H1 (cell line): Measurements from ENCODE around the gene KRTAP29-1. TPM values are rescaled to one million over a fixed set of nuclear protein-coding genes. Genes with fewer than 3 reads are reported as not detected.

Experiments used
- CTCF ChIA-PET: fragments of 300-600 bp; sonication (Branson Sonifier 250); formaldehyde crosslinking; loops from one replicate; lab custom pipeline; 2021; ENCODE audit not compliant: partially characterized antibody; lab: Charles Lee
- POLR2A ChIA-PET: fragments of 300-600 bp; sonication (Branson Sonifier 250); formaldehyde crosslinking; loops from one replicate; lab custom pipeline; 2021; ENCODE audit warnings: inconsistent platforms; ENCODE audit not compliant: partially characterized antibody; lab: Charles Lee
- DNase-seq, 2 experiments: peaks; one replicate each; pipeline versions ENCODE4 v3.0.0 to v3.0.0-alpha.2; 2010 to 2022; ENCODE audit warnings: low spot score in 2 of 2, low read depth in 1 of 2, mixed read lengths in 1 of 2
- FAIRE-seq: peaks from 2 replicates; lab custom pipeline; 2011; peaks lifted over from hg19 to GRCh38; lab: Jason Lieb, UNC
- H2AFZ ChIP-seq: 2 replicates; pipeline ENCODE4 v1.8.1; 2012; ENCODE audit warnings: low read length, inconsistent platforms
- H2AK5ac ChIP-seq: 2 replicates; pipeline ENCODE4 v1.6.1; 2013; ENCODE audit warnings: low read depth, low read length
- H2BK120ac ChIP-seq: replicated peaks from 2 replicates; pipeline ENCODE3; 2013; ENCODE audit warnings: low read depth, low read length, inconsistent platforms
- H2BK12ac ChIP-seq: 2 replicates; pipeline ENCODE4 v1.6.1; 2013; ENCODE audit warnings: low read depth, low read length
- H2BK15ac ChIP-seq: 2 replicates; pipeline ENCODE4 v1.6.1; 2013; ENCODE audit warnings: low read length
- H2BK20ac ChIP-seq: 2 replicates; pipeline ENCODE4 v1.6.1; 2013; ENCODE audit warnings: low read length
- H2BK5ac ChIP-seq: 2 replicates; pipeline ENCODE4 v1.6.1; 2013; ENCODE audit warnings: low read depth, low read length
- H3K14ac ChIP-seq: 2 replicates; pipeline ENCODE4 v1.6.1; 2013; ENCODE audit warnings: inconsistent platforms; ENCODE audit not compliant: insufficient read length
- H3K18ac ChIP-seq: 2 replicates; pipeline ENCODE4 v1.6.1; 2013; ENCODE audit warnings: low read length; ENCODE audit errors: extremely low read depth
- H3K23ac ChIP-seq: 2 replicates; pipeline ENCODE4 v1.6.1; 2013; ENCODE audit warnings: inconsistent platforms; ENCODE audit not compliant: insufficient read length
- H3K23me2 ChIP-seq: 2 replicates; pipeline ENCODE4 v1.6.1; 2013; ENCODE audit warnings: low read depth, low read length
- H3K27ac ChIP-seq: 2 replicates; pipeline ENCODE4 v1.6.1; 2011; ENCODE audit warnings: low read depth, low read length, inconsistent platforms
- H3K27me3 ChIP-seq, 4 experiments: replicated peaks in 1 of 4; 1 replicate in 1 of 4; 2 replicates in 3 of 4; pipeline versions ENCODE4 v1.6.1 to v1.8.1; 2011 to 2013; ENCODE audit warnings: low read length in 3 of 4, mild to moderate bottlenecking in 3 of 4, inconsistent platforms in 2 of 4, mixed read lengths in 2 of 4, moderate library complexity in 1 of 4; ENCODE audit not compliant: control insufficient read depth in 3 of 4, insufficient read depth in 3 of 4; ENCODE audit errors: extremely low read depth in 1 of 4
- H3K36me3 ChIP-seq, 4 experiments: 2 replicates each; pipeline versions ENCODE4 v1.6.1 to v1.8.1; 2011 to 2013; ENCODE audit warnings: mild to moderate bottlenecking in 4 of 4, low read length in 3 of 4, moderate library complexity in 2 of 4, control low read depth in 1 of 4, inconsistent platforms in 1 of 4; ENCODE audit not compliant: insufficient read depth in 4 of 4, control insufficient read depth in 2 of 4
- H3K4ac ChIP-seq: replicated peaks from 2 replicates; pipeline ENCODE3; 2013; ENCODE audit warnings: low read length, low read depth, mixed read lengths, inconsistent platforms; ENCODE audit not compliant: insufficient read length
- H3K4me1 ChIP-seq, 4 experiments: replicated peaks in 1 of 4; 1 replicate in 1 of 4; 2 replicates in 3 of 4; pipeline versions ENCODE4 v1.6.1 to v1.8.1; 2011 to 2013; ENCODE audit warnings: low read length in 3 of 4, inconsistent platforms in 2 of 4, mixed read lengths in 1 of 4; ENCODE audit not compliant: insufficient read depth in 4 of 4, control insufficient read depth in 3 of 4
- H3K4me2 ChIP-seq, 2 experiments: 2 replicates each; pipeline versions ENCODE4 v1.6.1 to v1.8.1; 2011 to 2013; ENCODE audit warnings: low read depth in 2 of 2, low read length in 2 of 2, control low read depth in 1 of 2, inconsistent platforms in 1 of 2, mild to moderate bottlenecking in 1 of 2; ENCODE audit not compliant: insufficient read depth in 1 of 2
- H3K4me3 ChIP-seq, 4 experiments: fragments of 200-600, 300-600 bp in 1 of 4; sonication (generic), shearing (Covaris generic), sonication (Bioruptor Twin) in 1 of 4; 2 replicates each; pipeline versions ENCODE4 v1.5.1 to v1.8.1; 2011 to 2016; ENCODE audit warnings: low read length in 4 of 4, low read depth in 3 of 4, control low read depth in 2 of 4, inconsistent platforms in 2 of 4, mild to moderate bottlenecking in 2 of 4, mixed read lengths in 1 of 4, moderate library complexity in 1 of 4; ENCODE audit not compliant: insufficient read depth in 2 of 4; ENCODE audit errors: extremely low read depth in 1 of 4
- H3K56ac ChIP-seq: replicated peaks from 2 replicates; pipeline ENCODE3; 2013; ENCODE audit warnings: low read depth, mild to moderate bottlenecking, mixed read lengths, low read length, inconsistent platforms; ENCODE audit not compliant: insufficient read length
- H3K79me1 ChIP-seq: 2 replicates; pipeline ENCODE4 v1.6.1; 2013; ENCODE audit warnings: low read depth, low read length, control low read depth
- H3K79me2 ChIP-seq, 2 experiments: 2 replicates each; pipeline versions ENCODE4 v1.6.1 to v1.8.1; 2012 to 2013; ENCODE audit warnings: low read length in 2 of 2, mild to moderate bottlenecking in 2 of 2, inconsistent platforms in 1 of 2; ENCODE audit not compliant: insufficient read depth in 2 of 2, control insufficient read depth in 1 of 2
- H3K9ac ChIP-seq, 4 experiments: replicated peaks in 1 of 4; 1 replicate in 1 of 4; 2 replicates in 3 of 4; pipeline versions ENCODE4 v1.6.1 to v1.8.1; 2011 to 2013; ENCODE audit warnings: low read depth in 3 of 4, low read length in 3 of 4, control low read depth in 2 of 4, mild to moderate bottlenecking in 2 of 4, moderate library complexity in 2 of 4, inconsistent platforms in 1 of 4; ENCODE audit errors: extremely low read depth in 1 of 4
- H3K9me3 ChIP-seq, 2 experiments: 2 replicates each; pipeline versions ENCODE4 v1.6.1 to v1.8.1; 2012 to 2013; ENCODE audit warnings: mild to moderate bottlenecking in 2 of 2, moderate library complexity in 2 of 2, control low read depth in 1 of 2, inconsistent platforms in 1 of 2, low read depth in 1 of 2, low read length in 1 of 2, mixed read lengths in 1 of 2; ENCODE audit not compliant: insufficient read depth in 2 of 2
- H4K20me1 ChIP-seq, 2 experiments: replicated peaks in 1 of 2; 2 replicates each; pipeline versions ENCODE3 to v1.8.1; 2011 to 2013; ENCODE audit warnings: inconsistent platforms in 2 of 2, low read length in 2 of 2, mild to moderate bottlenecking in 1 of 2; ENCODE audit not compliant: insufficient read depth in 2 of 2, control insufficient read depth in 1 of 2
- H4K5ac ChIP-seq: 2 replicates; pipeline ENCODE4 v1.6.1; 2013; ENCODE audit warnings: low read length, low read depth, mixed read lengths, inconsistent platforms; ENCODE audit not compliant: insufficient read length
- H4K8ac ChIP-seq: 2 replicates; pipeline ENCODE4 v1.8.0; 2013; ENCODE audit warnings: mild to moderate bottlenecking, moderate library complexity, low read length, inconsistent platforms; ENCODE audit not compliant: insufficient read depth; ENCODE audit errors: extremely low read depth
- H4K91ac ChIP-seq: replicated peaks from 2 replicates; pipeline ENCODE3; 2013; ENCODE audit warnings: low read length, mixed read lengths, inconsistent platforms; ENCODE audit not compliant: insufficient read length
- CBX5 ChIP-seq: fragments of 300-800, 300-1000 bp; sonication (generic); IDR thresholded peaks from 2 replicates; pipeline ENCODE4 v1.7.1; 2016; ENCODE audit warnings: antibody characterized with exemption, low read length, low read depth
- KDM4A ChIP-seq: IDR thresholded peaks from one replicate; pipeline ENCODE4 v1.7.1; 2012; ENCODE audit warnings: low read depth, mild to moderate bottlenecking, moderate library complexity, low read length, inconsistent platforms; ENCODE audit not compliant: severe bottlenecking
- RBBP5 ChIP-seq: IDR thresholded peaks from 2 replicates; pipeline ENCODE4 v1.7.1; 2012; ENCODE audit warnings: low read depth, mild to moderate bottlenecking, inconsistent platforms, low read length, moderate library complexity, borderline replicate concordance
- RNF2 ChIP-seq: fragments of 200-900, 300-1000 bp; sonication (generic); IDR thresholded peaks from 2 replicates; pipeline ENCODE4 v1.7.1; 2016; ENCODE audit warnings: borderline replicate concordance, low read depth, mild to moderate bottlenecking, antibody characterized with exemption, low read length; ENCODE audit not compliant: poor library complexity, severe bottlenecking; ENCODE audit errors: missing control alignments
- SIX5 ChIP-seq: IDR thresholded peaks from 2 replicates; pipeline ENCODE4 v1.6.1; 2011; ENCODE audit warnings: mild to moderate bottlenecking, low read depth, low read length
- WGBS, 2 experiments: shearing (Covaris generic) in 1 of 2; methylation state at CpG; one replicate each; pipeline versions ENCODE4 v1.1.6 to v1.1.7; 2013 to 2015; ENCODE audit warnings: low lambda C conversion rate in 2 of 2, mixed read lengths in 2 of 2, inconsistent platforms in 1 of 2, low coverage in 1 of 2, missing lambda C conversion rate in 1 of 2; ENCODE audit not compliant: insufficient replicate concordance in 2 of 2, insufficient coverage in 1 of 2, insufficient read length in 1 of 2; ENCODE audit errors: extremely low coverage in 1 of 2, missing lambda C conversion rate in 1 of 2; 5-methylcytosine and 5-hydroxymethylcytosine counted together
- polyA plus RNA-seq, 7 experiments: library from polyadenylated mRNA; depleted of rRNA in 3 of 7; stranded (reverse) in 5 of 7; unstranded in 2 of 7; fragments of >200 nt in 5 of 7; fragments of 200-250 nt in 2 of 7; gene quantifications; 1 replicate in 5 of 7; 2 replicates in 1 of 7; 4 replicates in 1 of 7; pipeline versions ENCODE4 v1.2.1 to v1.2.3, GENCODE V29; 2011 to 2013; ENCODE audit warnings: missing spikeins in 2 of 7, mixed read lengths in 2 of 7
- total RNA-seq: library from RNA; stranded (reverse); fragmentation: NEBNext Ultra II Directional; extraction: Animal tissue kit (Norgen Biotek cat#: 25700); gene quantifications from 2 replicates; pipeline ENCODE4 v1.2.1, GENCODE V29; 2021
- TF ChIP-seq, protein P1 (sequence below): IDR thresholded peaks from 2 replicates; pipeline ENCODE4 v1.6.1; 2011; ENCODE audit warnings: low read depth, mild to moderate bottlenecking, low read length; ENCODE audit not compliant: insufficient read depth
- TF ChIP-seq, protein P2 (sequence below): IDR thresholded peaks from 2 replicates; pipeline ENCODE4 v1.6.1; 2012; ENCODE audit warnings: low read length, inconsistent platforms

KRTAP29-1 gene
- total and polyA plus RNA-seq, 2 of the 8 experiments (the other 6 are each of a cell fraction or from before 2014, with no cell fraction given): not detected

DNA sequence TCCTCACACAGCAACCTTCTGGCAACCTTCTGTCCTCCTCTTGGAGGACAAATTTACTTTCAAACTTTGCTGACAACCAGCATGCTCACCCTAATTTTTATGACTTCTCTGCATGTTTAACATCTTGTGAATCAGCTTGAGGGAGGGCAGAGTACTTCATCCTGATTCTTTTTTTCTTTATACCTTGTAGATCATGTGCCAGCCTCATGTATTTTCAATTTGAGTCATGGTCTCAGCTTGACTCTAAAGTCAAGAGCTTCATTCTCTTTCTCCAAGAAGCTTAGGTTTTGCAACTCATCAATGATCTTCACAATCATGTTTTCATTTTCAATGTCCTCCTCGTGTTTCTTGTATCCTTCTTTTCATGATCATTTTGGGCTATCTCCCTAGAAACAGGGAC is 30.8 kb downstream of the KRTAP29-1 start:
- no peak overlapping the region for H2AK5ac ChIP-seq
- no peak overlapping the region for H3K4ac ChIP-seq
- H3K27ac ChIP-seq: no peak overlapping the region
- H4K20me1 ChIP-seq: no peaks in the 10 kb centered on the region
- H3K36me3 ChIP-seq: no peaks in the 10 kb centered on the region
- H2BK5ac ChIP-seq: no peak overlapping the region
- no peak overlapping the region for H3K9ac ChIP-seq
- H3K23ac ChIP-seq: no peak overlapping the region
- no CpG with 5 or more reads among the region's 1 CpG for WGBS, 2 experiments
- H2AFZ ChIP-seq: no peak overlapping the region
- no peak overlapping the region for H3K18ac ChIP-seq
- H3K14ac ChIP-seq: no peak overlapping the region
- H4K5ac ChIP-seq: no peak overlapping the region
- no peak overlapping the region for H3K56ac ChIP-seq
- DNase-seq (no peak), FAIRE-seq (no peak)
- no peak overlapping the region for H2BK120ac ChIP-seq
- ChIA-PET POLR2A (no interaction called here), CTCF (no interaction called here)
- H3K79me1 ChIP-seq: no peaks in the 10 kb centered on the region
- H3K4me1 ChIP-seq: no peaks in the 10 kb centered on the region
- H2BK12ac ChIP-seq: no peak overlapping the region
- no peaks in the 10 kb centered on the region for H3K9me3 ChIP-seq
- H2BK15ac ChIP-seq: no peak overlapping the region
- no peak overlapping the region for H2BK20ac ChIP-seq
- TF ChIP-seq, protein P1, sequence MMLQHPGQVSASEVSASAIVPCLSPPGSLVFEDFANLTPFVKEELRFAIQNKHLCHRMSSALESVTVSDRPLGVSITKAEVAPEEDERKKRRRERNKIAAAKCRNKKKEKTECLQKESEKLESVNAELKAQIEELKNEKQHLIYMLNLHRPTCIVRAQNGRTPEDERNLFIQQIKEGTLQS: no peak
- TF ChIP-seq RNF2 (no peak), KDM4A (no peak), RBBP5 (no peak), CBX5 (no peak), SIX5 (no peak)
- TF ChIP-seq, protein P2, sequence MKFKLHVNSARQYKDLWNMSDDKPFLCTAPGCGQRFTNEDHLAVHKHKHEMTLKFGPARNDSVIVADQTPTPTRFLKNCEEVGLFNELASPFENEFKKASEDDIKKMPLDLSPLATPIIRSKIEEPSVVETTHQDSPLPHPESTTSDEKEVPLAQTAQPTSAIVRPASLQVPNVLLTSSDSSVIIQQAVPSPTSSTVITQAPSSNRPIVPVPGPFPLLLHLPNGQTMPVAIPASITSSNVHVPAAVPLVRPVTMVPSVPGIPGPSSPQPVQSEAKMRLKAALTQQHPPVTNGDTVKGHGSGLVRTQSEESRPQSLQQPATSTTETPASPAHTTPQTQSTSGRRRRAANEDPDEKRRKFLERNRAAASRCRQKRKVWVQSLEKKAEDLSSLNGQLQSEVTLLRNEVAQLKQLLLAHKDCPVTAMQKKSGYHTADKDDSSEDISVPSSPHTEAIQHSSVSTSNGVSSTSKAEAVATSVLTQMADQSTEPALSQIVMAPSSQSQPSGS: no peak
- no peaks in the 10 kb centered on the region for H3K23me2 ChIP-seq
- no peak overlapping the region for H4K91ac ChIP-seq
- no peak overlapping the region for H4K8ac ChIP-seq
- H3K4me3 ChIP-seq: no peak overlapping the region
- no peaks in the 10 kb centered on the region for H3K79me2 ChIP-seq
- H3K27me3 ChIP-seq: no peaks in the 10 kb centered on the region
- no peak overlapping the region for H3K4me2 ChIP-seq
